Stomach (tissue), 4 donors: ENCODE results near the gene B3GALNT1.

Experiments used
- CTCF ChIP-seq, 7 experiments: fragments of 450-650 bp in 4 of 7; fragments of 200-600 bp in 3 of 7; sonication (generic) in 3 of 7; IDR thresholded peaks; one replicate each; pipeline ENCODE4 v1.5.1; 2016 to 2019; ENCODE audit warnings: antibody characterized with exemption in 7 of 7, control low read depth in 2 of 7, mild to moderate bottlenecking in 1 of 7
- EP300 ChIP-seq: sonication (generic); formaldehyde crosslinking; IDR thresholded peaks from one replicate; pipeline ENCODE4 v1.6.1; 2017; ENCODE audit warnings: antibody characterized with exemption
- POLR2A ChIP-seq, 4 donors: fragments of 450-650 bp; IDR thresholded peaks; one replicate each; pipeline ENCODE4 v1.6.1; 2016; ENCODE audit warnings: antibody characterized with exemption in 4 of 4, control low read depth in 2 of 4, mild to moderate bottlenecking in 1 of 4, moderate library complexity in 1 of 4
- POLR2AphosphoS5 ChIP-seq, 3 donors: sonication (generic); formaldehyde crosslinking; IDR thresholded peaks; one replicate each; pipeline ENCODE4 v1.6.1; 2016; ENCODE audit warnings: antibody characterized with exemption in 3 of 3

GRCh38 chr3:161035711-161036110, 69.4 kb downstream of the B3GALNT1 start:
- TF ChIP-seq POLR2AphosphoS5 (IDR thresholded peaks at IDR 0.05), result no peak
- TF ChIP-seq POLR2A (IDR thresholded peaks at IDR 0.05), result no peak
- TF ChIP-seq CTCF (IDR thresholded peaks at IDR 0.05), result no peak
- TF ChIP-seq EP300, result no peak
